Right lobe of liver (tissue), 6 donors: ENCODE results near the gene LTO1. TPM values are rescaled to one million over a fixed set of nuclear protein-coding genes. Genes with fewer than 3 reads are reported as not detected.

Experiments
- ATAC-seq, 4 donors: fragments of 200-7000 bp; cut with Tn5 transposase; one replicate each; pipeline ENCODE4 v1.9.1; 2020; ENCODE audit warnings: mild to moderate bottlenecking in 4 of 4, moderate library complexity in 4 of 4
- DNase-seq, 3 donors: peaks; one replicate each; pipeline ENCODE4 v3.0.0-alpha.2; 2020
- H3K27ac ChIP-seq, 3 donors: fragments of 200-600 bp; one replicate each; pipeline ENCODE4 v1.8.0; 2022
- H3K27me3 ChIP-seq, 2 donors: fragments of 200-600 bp; one replicate each; pipeline ENCODE4 v1.8.0; 2022
- H3K36me3 ChIP-seq, 4 donors: fragments of 200-600 bp; sonication (generic) in 1 of 4; one replicate each; pipeline versions ENCODE4 v1.5.1 to v1.8.0; 2017 to 2022; ENCODE audit warnings: control low read depth in 1 of 4
- H3K4me1 ChIP-seq, 4 donors: fragments of 200-600 bp; sonication (generic) in 1 of 4; one replicate each; pipeline versions ENCODE4 v1.5.1 to v1.8.0; 2017 to 2022; ENCODE audit warnings: control low read depth in 1 of 4
- H3K4me3 ChIP-seq, 3 donors: fragments of 200-600 bp; one replicate each; pipeline ENCODE4 v1.8.0; 2022
- H3K9me3 ChIP-seq, 4 donors: fragments of 200-600 bp; sonication (generic) in 1 of 4; one replicate each; pipeline versions ENCODE4 v1.5.1 to v1.8.0; 2017 to 2022; ENCODE audit warnings: control low read depth in 1 of 4
- POLR2A ChIP-seq: fragments of 450-650 bp; IDR thresholded peaks from one replicate; pipeline ENCODE4 v1.6.1; 2017; ENCODE audit warnings: antibody characterized with exemption, mild to moderate bottlenecking
- WGBS: methylation state at CpG from one replicate; pipeline ENCODE4 v1.1.6; 2018; ENCODE audit warnings: low coverage, low lambda C conversion rate; ENCODE audit not compliant: insufficient coverage; ENCODE audit errors: missing lambda C conversion rate; 5-methylcytosine and 5-hydroxymethylcytosine counted together
- intact Hi-C, 2 donors: fragments of 100-400 bp; cut with DNase I; formaldehyde crosslinking; loops; one replicate each; pipeline versions ENCODE4 v1.11.2 to v1.14.1; 2022
- total RNA-seq, 6 experiments: library from RNA; depleted of rRNA in 2 of 6; stranded (reverse); fragments of >200 nt in 2 of 6; fragmentation: NEBNext Ultra II Directional in 3 of 6; extraction: Animal tissue kit (Norgen Biotek cat#: 25700) in 3 of 6; gene quantifications; one replicate each; pipeline versions ENCODE4 v1.1.0 to v1.2.4, GENCODE V29; 2016 to 2023
- TF ChIP-seq, protein P1 (sequence below), 4 donors: fragments of 200-600 bp in 3 of 4; fragments of 450-650 bp in 1 of 4; IDR thresholded peaks; one replicate each; pipeline versions ENCODE4 v1.5.1 to v1.8.0; 2016 to 2022; ENCODE audit warnings: antibody characterized with exemption in 4 of 4, mild to moderate bottlenecking in 2 of 4
- donor health status: DM: no; HTN: yes; CAD: no.
- donor health status: DM: no; HTN: no; CAD: no.
- donor health status: DM: no; HTN: no; CAD: no.
- donor health status: DM: no; HTN: yes; CAD: no.
- donor health status: DM: no; HTN: yes; CAD: no.

LTO1 gene
- total RNA-seq, 6 experiments from 2014 or later: 4.1 to 7.9 (median 5.6) TPM

DNA sequence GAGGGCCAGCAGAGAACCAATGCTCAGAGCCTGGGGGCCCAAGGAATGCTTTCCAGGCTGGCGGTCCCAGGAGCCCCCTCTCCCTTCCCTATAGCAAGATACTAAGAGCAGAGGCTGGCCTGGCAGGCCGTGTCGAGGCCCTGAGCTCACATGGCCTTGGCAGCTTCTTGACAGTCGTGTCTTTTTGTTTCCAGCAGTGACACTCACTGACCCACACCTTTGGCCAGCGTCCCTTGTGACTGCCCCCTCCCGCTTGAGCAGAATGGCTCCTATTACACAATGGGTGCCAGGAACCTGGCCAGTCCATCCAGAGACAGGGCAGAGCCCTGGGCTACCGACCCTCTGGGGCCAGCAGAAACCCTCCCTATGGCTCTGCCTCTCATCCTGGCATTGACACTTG lies 40.6 kb downstream of the LTO1 start:
- Histone ChIP-seq H3K4me3 (no peak overlapping the region), H3K27me3 (no peaks in the 10 kb centered on the region), H3K27ac (peak overlapping the region in 1 of 3 donors; percentile 44), H3K9me3 (no peaks in the 10 kb centered on the region), H3K4me1 (peaks cover 0 to 38% (median 7%) of the 10 kb centered on the region in 4 donors), H3K36me3 (no peaks in the 10 kb centered on the region)
- WGBS: 44% methylated on average over 3 of the region's 7 CpGs
- DNase-seq (peak; percentile 77 to 88 (median 88)), ATAC-seq (peak; percentile 63 to 77 (median 66))
- peak; percentile 11 for TF ChIP-seq POLR2A
- TF ChIP-seq, protein P1, sequence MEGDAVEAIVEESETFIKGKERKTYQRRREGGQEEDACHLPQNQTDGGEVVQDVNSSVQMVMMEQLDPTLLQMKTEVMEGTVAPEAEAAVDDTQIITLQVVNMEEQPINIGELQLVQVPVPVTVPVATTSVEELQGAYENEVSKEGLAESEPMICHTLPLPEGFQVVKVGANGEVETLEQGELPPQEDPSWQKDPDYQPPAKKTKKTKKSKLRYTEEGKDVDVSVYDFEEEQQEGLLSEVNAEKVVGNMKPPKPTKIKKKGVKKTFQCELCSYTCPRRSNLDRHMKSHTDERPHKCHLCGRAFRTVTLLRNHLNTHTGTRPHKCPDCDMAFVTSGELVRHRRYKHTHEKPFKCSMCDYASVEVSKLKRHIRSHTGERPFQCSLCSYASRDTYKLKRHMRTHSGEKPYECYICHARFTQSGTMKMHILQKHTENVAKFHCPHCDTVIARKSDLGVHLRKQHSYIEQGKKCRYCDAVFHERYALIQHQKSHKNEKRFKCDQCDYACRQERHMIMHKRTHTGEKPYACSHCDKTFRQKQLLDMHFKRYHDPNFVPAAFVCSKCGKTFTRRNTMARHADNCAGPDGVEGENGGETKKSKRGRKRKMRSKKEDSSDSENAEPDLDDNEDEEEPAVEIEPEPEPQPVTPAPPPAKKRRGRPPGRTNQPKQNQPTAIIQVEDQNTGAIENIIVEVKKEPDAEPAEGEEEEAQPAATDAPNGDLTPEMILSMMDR (IDR thresholded peaks at IDR 0.05): no peak
- intact Hi-C loops: no loop called here

DNA sequence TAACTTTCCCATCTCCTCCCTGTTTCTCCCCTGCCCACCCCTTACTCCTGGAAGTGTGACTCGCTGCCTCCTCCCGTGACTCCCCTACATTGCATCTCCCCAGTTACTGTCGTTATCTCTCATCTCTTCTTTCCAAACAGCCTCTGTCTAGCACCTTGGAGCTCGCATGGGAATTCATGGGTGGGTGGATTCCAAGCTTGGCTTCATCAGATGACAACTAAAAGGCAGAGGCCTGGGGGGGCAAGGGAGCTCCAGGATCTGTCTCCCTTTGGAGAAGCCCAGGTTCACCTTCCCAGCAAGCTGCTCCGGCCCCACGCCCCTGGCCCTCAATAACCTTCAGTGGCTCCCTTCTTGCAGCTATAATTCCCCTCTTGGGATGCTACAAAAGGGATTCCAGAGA lies 41.1 kb downstream of the LTO1 start:
- WGBS: 95% methylated on average over 6 of the region's 6 CpGs
- Histone ChIP-seq H3K4me1 (peaks cover 0 to 36% (median 5%) of the 10 kb centered on the region in 4 donors), H3K9me3 (no peaks in the 10 kb centered on the region), H3K36me3 (no peaks in the 10 kb centered on the region), H3K27ac (peak overlapping the region in 1 of 3 donors; percentile 44), H3K27me3 (no peaks in the 10 kb centered on the region), H3K4me3 (no peak overlapping the region)
- intact Hi-C loops: no loop called here
- ATAC-seq: no peak
- DNase-seq: no peak
- TF ChIP-seq, protein P1 (IDR thresholded peaks at IDR 0.05): no peak
- no peak for TF ChIP-seq POLR2A

DNA sequence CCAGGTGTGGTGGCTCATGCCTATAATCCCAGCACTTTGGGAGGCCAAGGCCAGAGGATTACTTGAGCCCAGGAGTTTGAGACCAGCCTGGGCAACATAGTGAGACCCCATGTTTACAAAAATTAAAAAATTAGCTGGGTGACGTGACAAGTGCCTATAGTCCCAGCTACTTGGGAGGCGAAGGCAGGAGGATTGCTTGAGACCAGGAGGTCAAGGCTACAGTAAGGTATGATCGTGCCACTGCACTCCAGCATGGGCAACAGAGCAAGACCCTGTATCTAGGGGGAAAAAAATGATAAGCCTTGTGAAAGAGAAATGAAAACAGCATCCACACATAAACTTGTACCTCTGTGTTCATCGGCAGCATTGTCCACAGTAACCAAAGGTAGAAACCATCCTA lies 42.3 kb downstream of the LTO1 start:
- Histone ChIP-seq H3K36me3 (no peaks in the 10 kb centered on the region), H3K4me1 (peaks cover 0 to 26% (median 1%) of the 10 kb centered on the region in 4 donors), H3K9me3 (no peaks in the 10 kb centered on the region), H3K4me3 (no peak overlapping the region), H3K27me3 (no peaks in the 10 kb centered on the region), H3K27ac (no peak overlapping the region)
- WGBS: 93% methylated on average over 4 of the region's 4 CpGs
- intact Hi-C loops: no loop called here
- ATAC-seq (no peak), DNase-seq (no peak)
- TF ChIP-seq, protein P1 (IDR thresholded peaks at IDR 0.05): no peak
- no peak for TF ChIP-seq POLR2A

DNA sequence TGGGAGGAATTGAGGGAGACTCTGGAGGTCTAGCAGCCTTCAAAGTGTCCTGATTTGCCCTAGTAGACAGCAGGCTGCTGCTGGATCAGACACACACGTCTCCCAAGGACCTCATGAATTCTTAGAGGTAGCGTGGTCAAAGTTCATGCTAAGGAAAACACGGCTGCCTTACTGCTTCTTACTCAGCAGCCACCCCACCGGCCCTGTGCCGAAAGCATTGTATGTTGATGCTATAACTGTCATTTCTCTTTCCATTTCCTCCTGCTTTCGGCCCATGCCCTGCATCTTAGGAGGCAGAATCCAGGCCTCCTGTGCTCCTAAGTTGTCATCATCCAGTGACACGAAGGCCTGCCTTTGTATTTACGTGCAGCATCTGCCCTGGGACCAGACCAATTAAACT lies 44.7 kb downstream of the LTO1 start:
- H3K36me3 ChIP-seq: no peaks in the 10 kb centered on the region
- no peaks in the 10 kb centered on the region for H3K9me3 ChIP-seq
- DNase-seq (no peak), ATAC-seq (no peak)
- H3K27ac ChIP-seq: no peak overlapping the region
- no peaks in the 10 kb centered on the region for H3K27me3 ChIP-seq
- TF ChIP-seq POLR2A: no peak
- TF ChIP-seq, protein P1 (IDR thresholded peaks at IDR 0.05): no peak
- WGBS: 92% methylated on average over 8 of the region's 8 CpGs
- H3K4me3 ChIP-seq: no peak overlapping the region
- H3K4me1 ChIP-seq: peaks cover 0 to 7% (median 0%) of the 10 kb centered on the region in 4 donors
- intact Hi-C loops: no loop called here

DNA sequence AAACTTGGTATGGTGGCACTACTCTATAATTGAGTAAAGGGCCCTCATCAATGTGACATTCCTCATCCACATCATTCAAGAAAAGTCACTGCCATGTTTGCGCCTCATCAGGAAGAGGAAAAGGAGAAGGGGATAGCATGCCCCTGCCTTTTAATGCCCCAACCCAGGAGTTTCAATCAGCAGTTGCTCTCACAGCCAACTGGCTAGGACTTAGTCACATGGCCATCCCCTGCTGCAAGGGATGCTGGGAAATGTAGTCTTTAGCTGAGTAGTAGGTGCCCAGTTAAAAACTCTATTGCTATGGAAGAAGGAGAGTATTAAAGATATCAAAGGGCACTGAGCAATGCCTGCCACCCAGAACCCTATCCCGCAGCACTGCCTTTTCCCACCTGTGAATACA lies 45.1 kb downstream of the LTO1 start:
- peaks cover 0 to 4% (median 0%) of the 10 kb centered on the region in 4 donors for H3K4me1 ChIP-seq
- ATAC-seq (no peak), DNase-seq (no peak)
- H3K27me3 ChIP-seq: no peaks in the 10 kb centered on the region
- intact Hi-C loops: no loop called here
- no CpG with 5 or more reads among the region's 2 CpGs for whole genome bisulfite sequencing
- no peak overlapping the region for H3K4me3 ChIP-seq
- no peak overlapping the region for H3K27ac ChIP-seq
- H3K9me3 ChIP-seq: no peaks in the 10 kb centered on the region
- no peaks in the 10 kb centered on the region for H3K36me3 ChIP-seq
- TF ChIP-seq, protein P1 (IDR thresholded peaks at IDR 0.05): no peak
- no peak for TF ChIP-seq POLR2A
